Mesodermal cell (in vitro differentiated cells): ENCODE measurements around the gene DDX56. TPM values are rescaled to one million over a fixed set of nuclear protein-coding genes. Genes with fewer than 3 reads are reported as not detected.

Experiments used
- H3K27ac ChIP-seq: 2 replicates; pipeline ENCODE4 v1.7.0; 2013; ENCODE audit warnings: mild to moderate bottlenecking, low read depth, low read length, moderate library complexity; ENCODE audit not compliant: severe bottlenecking
- H3K36me3 ChIP-seq: 2 replicates; pipeline ENCODE4 v1.7.1; 2013; ENCODE audit warnings: mild to moderate bottlenecking, low read length, moderate library complexity; ENCODE audit not compliant: control insufficient read depth, insufficient read depth
- H3K4me1 ChIP-seq: one replicate; pipeline ENCODE4 v1.7.1; 2013; ENCODE audit warnings: mild to moderate bottlenecking, low read length; ENCODE audit not compliant: insufficient read depth, control insufficient read depth, poor library complexity, severe bottlenecking
- H3K4me3 ChIP-seq: 2 replicates; pipeline ENCODE4 v1.7.0; 2013; ENCODE audit warnings: low read length, control low read depth, mild to moderate bottlenecking; ENCODE audit not compliant: insufficient read depth, poor library complexity, severe bottlenecking; ENCODE audit errors: extremely low read depth
- H3K9me3 ChIP-seq: 2 replicates; pipeline ENCODE4 v1.7.1; 2013; ENCODE audit warnings: mild to moderate bottlenecking, low read length, moderate library complexity; ENCODE audit not compliant: control insufficient read depth
- WGBS, 2 experiments: methylation state at CpG; one replicate each; pipeline ENCODE4 v1.1.5; 2013; ENCODE audit warnings: missing lambda C conversion rate in 2 of 2; ENCODE audit not compliant: insufficient coverage in 2 of 2; 5-methylcytosine and 5-hydroxymethylcytosine counted together
- polyA plus RNA-seq, 2 experiments: library from polyadenylated mRNA; stranded (reverse); fragments of 50-300 nt; gene quantifications; one replicate each; pipeline ENCODE4 v1.2.3, GENCODE V29; 2013

Gene DDX56
- 52.2 TPM for polyA plus RNA-seq (2013, experiment 1 of 2)
- 49.1 TPM for polyA plus RNA-seq (2013, experiment 2 of 2)

GRCh38 chr7:44573464-44574286, at the start of gene DDX56:
Gene DDX56, minus strand, starts transcription at chr7:44573908. Its CDS starts 13 bp downstream, at chr7:44573895.
- peaks cover 66% of the 10 kb centered on the region for H3K36me3 ChIP-seq
- H3K27ac ChIP-seq, result peak within 1 kb of the TSS; percentile 69
- H3K9me3 ChIP-seq, result no peaks in the 10 kb centered on the region
- H3K4me3 ChIP-seq, result peak within 1 kb of the TSS; percentile 66
- WGBS, 2 experiments, result 2% methylated on average over 67 to 71 of the region's 74 CpGs
- peaks cover 4% of the 10 kb centered on the region for H3K4me1 ChIP-seq

- Histone ChIP-seq H3K4me3 (no peak overlapping the region), H3K9me3 (no peaks in the 10 kb centered on the region), H3K27ac (no peak overlapping the region), H3K36me3 (peaks cover 43% of the 10 kb centered on the region), H3K4me1 (peaks cover 14% of the 10 kb centered on the region)
- 89 to 100% methylated on average over 2 to 4 of the region's 5 CpGs for WGBS, 2 experiments
These were observed 48.8 kb upstream of the DDX56 start for GRCh38 chr7:44622342-44623151.

- Histone ChIP-seq H3K4me3 (no peak overlapping the region), H3K9me3 (no peaks in the 10 kb centered on the region), H3K36me3 (peaks cover 36% of the 10 kb centered on the region), H3K4me1 (peaks cover 17% of the 10 kb centered on the region), H3K27ac (no peak overlapping the region)
- WGBS, 2 experiments, result 88 to 97% methylated on average over 4 to 5 of the region's 5 CpGs
These were observed 48.0 kb upstream of the DDX56 start for GRCh38 chr7:44621750-44622103.

- no peak overlapping the region for H3K4me3 ChIP-seq
- peaks cover 17% of the 10 kb centered on the region for H3K4me1 ChIP-seq
- no peak overlapping the region for H3K27ac ChIP-seq
- H3K36me3 ChIP-seq, result peaks cover 31% of the 10 kb centered on the region
- WGBS, 2 experiments, result 90 to 91% methylated on average over 7 to 9 of the region's 11 CpGs
- H3K9me3 ChIP-seq, result no peaks in the 10 kb centered on the region
These were observed 47.5 kb upstream of the DDX56 start for GRCh38 chr7:44621034-44621749.

GRCh38 chr7:44618753-44619152, 45.0 kb upstream of the DDX56 start:
- Histone ChIP-seq H3K4me3 (no peak overlapping the region), H3K9me3 (no peaks in the 10 kb centered on the region)

GRCh38 chr7:44618045-44618444, 44.3 kb upstream of the DDX56 start:
- no peak overlapping the region for H3K4me3 ChIP-seq
- no peak overlapping the region for H3K27ac ChIP-seq
- whole genome bisulfite sequencing, 2 experiments, result no CpG with 5 or more reads among the region's 1 CpG

More at GRCh38 chr7:44618753-44619152, 45.0 kb upstream of the DDX56 start:
- 80% methylated on average over 2 of the region's 3 CpGs; no CpG with 5 or more reads in 1 of the 2 experiments for WGBS, 2 experiments
- H3K4me1 ChIP-seq, result peaks cover 17% of the 10 kb centered on the region
- peaks cover 8% of the 10 kb centered on the region for H3K36me3 ChIP-seq
- H3K27ac ChIP-seq, result no peak overlapping the region

GRCh38 chr7:44617225-44617890, 43.6 kb upstream of the DDX56 start:
- H3K4me1 ChIP-seq, result peaks cover 17% of the 10 kb centered on the region
- peaks cover 8% of the 10 kb centered on the region for H3K36me3 ChIP-seq
- H3K9me3 ChIP-seq, result no peaks in the 10 kb centered on the region
- no peak overlapping the region for H3K27ac ChIP-seq
- 85% methylated on average over 2 of the region's 2 CpGs; no CpG with 5 or more reads in 1 of the 2 experiments for WGBS, 2 experiments
- no peak overlapping the region for H3K4me3 ChIP-seq

More at GRCh38 chr7:44618045-44618444, 44.3 kb upstream of the DDX56 start:
- H3K36me3 ChIP-seq, result peaks cover 8% of the 10 kb centered on the region
- no peaks in the 10 kb centered on the region for H3K9me3 ChIP-seq
- peaks cover 17% of the 10 kb centered on the region for H3K4me1 ChIP-seq

GRCh38 chr7:44616545-44616944, 42.8 kb upstream of the DDX56 start:
- Histone ChIP-seq H3K4me1 (peaks cover 17% of the 10 kb centered on the region), H3K9me3 (no peaks in the 10 kb centered on the region), H3K4me3 (no peak overlapping the region), H3K27ac (no peak overlapping the region), H3K36me3 (peaks cover 8% of the 10 kb centered on the region)
- WGBS, 2 experiments, result 97 to 100% methylated on average over 4 of the region's 12 CpGs

GRCh38 chr7:44615793-44616192, 42.1 kb upstream of the DDX56 start:
- H3K36me3 ChIP-seq, result peaks cover 8% of the 10 kb centered on the region
- H3K4me3 ChIP-seq, result no peak overlapping the region
- H3K27ac ChIP-seq, result no peak overlapping the region
- no peaks in the 10 kb centered on the region for H3K9me3 ChIP-seq
- 86 to 100% methylated on average over 3 to 4 of the region's 5 CpGs for WGBS, 2 experiments
- peaks cover 17% of the 10 kb centered on the region for H3K4me1 ChIP-seq

GRCh38 chr7:44615149-44615611, 41.5 kb upstream of the DDX56 start:
- no peak overlapping the region for H3K4me3 ChIP-seq
- H3K27ac ChIP-seq, result no peak overlapping the region
- no peaks in the 10 kb centered on the region for H3K9me3 ChIP-seq
- WGBS, 2 experiments, result 100% methylated on average over 1 of the region's 2 CpGs
- H3K36me3 ChIP-seq, result peaks cover 8% of the 10 kb centered on the region
- H3K4me1 ChIP-seq, result peaks cover 17% of the 10 kb centered on the region
